C4-2B (cell line): ENCODE results near the gene SMIM10.
"Not testable (repeated sequence)": the region's sequence is repeated elsewhere in the genome, so short reads cannot be mapped to it uniquely, and the experiment has no call there.

Experiments
- CTCF ChIP-seq: fragments of 450-650 bp; conservative IDR thresholded peaks from 2 replicates; pipeline ENCODE4 v1.5.1; 2017; ENCODE audit warnings: mild to moderate bottlenecking
- ZFX ChIP-seq: fragments of 450-650 bp; IDR thresholded peaks from 2 replicates; pipeline ENCODE4 v1.6.1; 2017

- TF ChIP-seq CTCF, ZFX: not testable (repeated sequence)
Observed at GRCh38 chrX:135030207-135030963, 39.6 kb downstream of the SMIM10 start.
